BJ (cell line): ENCODE results near the gene DAP. TPM values are rescaled to one million over a fixed set of nuclear protein-coding genes. Genes with fewer than 3 reads are reported as not detected.
"Not testable (repeated sequence)": the region's sequence is repeated elsewhere in the genome, so short reads cannot be mapped to it uniquely, and the experiment has no call there.

Source experiments
- CTCF ChIA-PET: fragments of 350-600 bp; formaldehyde crosslinking; extraction: SDS; loops from one replicate; lab custom pipeline; 2021; ENCODE audit warnings: antibody characterized with exemption, inconsistent platforms; lab: Yijun Ruan, JAX
- POLR2A ChIA-PET: fragments of 300-600 bp; sonication (Branson Sonifier 250); formaldehyde crosslinking; extraction: SDS; loops from one replicate; lab custom pipeline; 2021; ENCODE audit warnings: antibody characterized with exemption; lab: Charles Lee
- DNase-seq: peaks from one replicate; pipeline ENCODE4 v3.0.0-alpha.2; 2011; ENCODE audit warnings: low read depth
- H3K27me3 ChIP-seq: 2 replicates; pipeline ENCODE4 v1.6.0; 2011; ENCODE audit warnings: low read length; ENCODE audit not compliant: control insufficient read depth, insufficient read depth
- H3K36me3 ChIP-seq: 2 replicates; pipeline ENCODE4 v1.5.1; 2011; ENCODE audit warnings: low read length; ENCODE audit not compliant: control insufficient read depth, insufficient read depth
- H3K4me3 ChIP-seq: 2 replicates; pipeline ENCODE4 v1.5.1; 2011; ENCODE audit warnings: low read depth, mild to moderate bottlenecking, control low read depth, low read length
- polyA plus RNA-seq: library from polyadenylated mRNA; depleted of rRNA; stranded (reverse); fragments of >200 nt; gene quantifications from 2 replicates; pipeline ENCODE4 v1.2.3, GENCODE V29; 2011
- TF ChIP-seq, protein P1 (sequence below): IDR thresholded peaks from 2 replicates; pipeline ENCODE4 v1.5.1; 2011; ENCODE audit warnings: low read depth, mild to moderate bottlenecking, control low read depth, inconsistent platforms, low read length, moderate library complexity; ENCODE audit not compliant: insufficient read depth

Gene DAP
- polyA plus RNA-seq, 1 experiment: 95.6 TPM

DNA sequence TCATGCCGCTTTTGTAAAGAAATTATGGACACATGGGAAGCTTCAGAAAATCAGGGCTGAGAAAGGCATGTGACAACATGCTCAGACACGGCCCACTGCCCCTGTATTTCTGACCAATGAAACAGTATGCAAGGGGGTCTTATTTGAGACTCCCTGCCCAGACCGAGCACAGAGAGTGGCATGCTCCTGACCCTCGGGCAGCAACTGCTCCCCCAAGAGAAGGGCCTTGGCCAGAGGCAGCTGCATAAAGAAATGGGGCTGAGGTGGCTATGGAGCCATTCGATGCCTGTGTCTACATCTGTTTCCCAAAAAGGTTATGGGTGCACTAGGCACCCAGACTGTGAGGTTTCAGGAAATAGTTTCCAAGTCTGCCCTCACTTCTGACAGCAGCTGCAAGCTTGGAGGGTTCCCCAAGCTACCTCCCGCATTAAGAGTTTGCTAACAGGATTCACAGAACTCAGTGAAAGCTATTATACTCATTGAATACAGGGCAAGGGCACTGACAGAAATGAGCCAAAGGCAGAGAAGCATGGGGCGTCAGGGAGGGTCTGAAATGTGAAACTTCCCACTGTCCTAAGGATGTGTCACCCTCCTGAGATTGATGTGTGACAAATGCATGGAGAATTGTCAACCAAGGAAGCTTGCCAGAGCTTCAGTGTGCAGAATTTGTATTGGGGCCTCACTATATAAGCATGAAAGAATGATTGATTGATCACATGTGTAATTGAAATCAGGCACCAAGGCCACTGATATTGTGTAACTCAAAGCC is 94.3 kb downstream of the DAP start:
- CTCF ChIA-PET: interaction anchor here (0.8 kb wide), 1 partner anchor 509 kb away, joined by 3 read pairs; no protein-coding TSS in a partner anchor
- TF ChIP-seq, protein P1, sequence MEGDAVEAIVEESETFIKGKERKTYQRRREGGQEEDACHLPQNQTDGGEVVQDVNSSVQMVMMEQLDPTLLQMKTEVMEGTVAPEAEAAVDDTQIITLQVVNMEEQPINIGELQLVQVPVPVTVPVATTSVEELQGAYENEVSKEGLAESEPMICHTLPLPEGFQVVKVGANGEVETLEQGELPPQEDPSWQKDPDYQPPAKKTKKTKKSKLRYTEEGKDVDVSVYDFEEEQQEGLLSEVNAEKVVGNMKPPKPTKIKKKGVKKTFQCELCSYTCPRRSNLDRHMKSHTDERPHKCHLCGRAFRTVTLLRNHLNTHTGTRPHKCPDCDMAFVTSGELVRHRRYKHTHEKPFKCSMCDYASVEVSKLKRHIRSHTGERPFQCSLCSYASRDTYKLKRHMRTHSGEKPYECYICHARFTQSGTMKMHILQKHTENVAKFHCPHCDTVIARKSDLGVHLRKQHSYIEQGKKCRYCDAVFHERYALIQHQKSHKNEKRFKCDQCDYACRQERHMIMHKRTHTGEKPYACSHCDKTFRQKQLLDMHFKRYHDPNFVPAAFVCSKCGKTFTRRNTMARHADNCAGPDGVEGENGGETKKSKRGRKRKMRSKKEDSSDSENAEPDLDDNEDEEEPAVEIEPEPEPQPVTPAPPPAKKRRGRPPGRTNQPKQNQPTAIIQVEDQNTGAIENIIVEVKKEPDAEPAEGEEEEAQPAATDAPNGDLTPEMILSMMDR: no peak
- no peak for DNase-seq
- no peak overlapping the region for H3K4me3 ChIP-seq
- no peaks in the 10 kb centered on the region for H3K36me3 ChIP-seq
- POLR2A ChIA-PET: no interaction called here
- H3K27me3 ChIP-seq: no peaks in the 10 kb centered on the region; the same call in 1 of the 2 replicates

DNA sequence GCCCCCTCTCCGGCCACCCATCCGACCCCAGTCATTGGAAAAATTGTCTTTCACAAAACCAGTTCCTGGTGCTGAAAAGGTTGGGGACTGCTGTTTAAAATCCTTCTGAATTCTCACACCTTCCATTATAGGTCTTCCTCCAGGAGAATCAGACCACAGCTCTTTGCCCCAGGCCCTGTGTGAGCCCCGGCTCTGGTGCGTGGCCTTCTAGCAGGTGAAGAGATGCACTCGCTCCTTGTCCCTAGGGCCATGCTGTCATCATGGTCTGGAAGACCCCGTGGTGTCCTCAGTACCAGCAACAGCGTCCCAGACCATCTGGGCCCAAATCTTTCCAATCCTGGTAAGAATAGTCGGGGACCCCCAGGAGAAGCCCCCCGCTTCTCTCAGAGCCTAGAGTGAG is 95.2 kb downstream of the DAP start:
- no peaks in the 10 kb centered on the region for H3K36me3 ChIP-seq
- ChIA-PET CTCF (no interaction called here), POLR2A (no interaction called here)
- no peak for DNase-seq
- H3K4me3 ChIP-seq: no peak overlapping the region
- TF ChIP-seq, protein P1: no peak
- peaks cover 2% of the 10 kb centered on the region; the same call in 1 of the 2 replicates for H3K27me3 ChIP-seq

DNA sequence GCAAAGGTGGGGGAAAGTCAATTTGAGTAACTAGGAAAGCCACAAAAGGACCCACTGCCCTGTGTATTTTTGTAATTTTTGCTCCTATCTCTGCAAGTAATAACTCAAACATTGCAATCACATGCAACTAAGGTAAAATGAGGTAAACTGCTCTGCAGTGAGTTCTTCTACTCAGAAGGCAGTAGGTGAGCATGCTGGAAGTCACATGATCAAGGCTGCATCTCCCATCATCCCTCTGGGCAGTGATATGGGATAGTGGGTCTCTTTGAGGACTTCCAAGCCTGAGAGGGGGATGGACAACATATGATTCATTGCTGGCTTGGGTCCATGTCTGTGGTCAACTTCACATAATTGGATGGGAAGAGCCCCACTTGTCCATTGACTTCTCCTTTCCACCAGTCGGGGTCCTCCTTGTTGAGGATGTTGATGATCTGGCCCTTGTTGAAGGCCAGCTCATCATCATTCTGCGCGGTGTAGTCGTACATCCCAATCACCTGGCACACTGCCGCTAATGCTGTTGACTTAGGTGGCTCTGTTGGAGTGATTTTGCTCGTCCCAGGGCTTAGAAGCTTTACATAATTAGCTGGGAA is 96.8 kb downstream of the DAP start:
- CTCF ChIA-PET: interaction anchor here (1.1 to 1.2 kb wide), 2 partner anchors 14 to 37 kb away, joined by 3 read pairs; no protein-coding TSS in a partner anchor
- DNase-seq: not testable (repeated sequence)

DNA sequence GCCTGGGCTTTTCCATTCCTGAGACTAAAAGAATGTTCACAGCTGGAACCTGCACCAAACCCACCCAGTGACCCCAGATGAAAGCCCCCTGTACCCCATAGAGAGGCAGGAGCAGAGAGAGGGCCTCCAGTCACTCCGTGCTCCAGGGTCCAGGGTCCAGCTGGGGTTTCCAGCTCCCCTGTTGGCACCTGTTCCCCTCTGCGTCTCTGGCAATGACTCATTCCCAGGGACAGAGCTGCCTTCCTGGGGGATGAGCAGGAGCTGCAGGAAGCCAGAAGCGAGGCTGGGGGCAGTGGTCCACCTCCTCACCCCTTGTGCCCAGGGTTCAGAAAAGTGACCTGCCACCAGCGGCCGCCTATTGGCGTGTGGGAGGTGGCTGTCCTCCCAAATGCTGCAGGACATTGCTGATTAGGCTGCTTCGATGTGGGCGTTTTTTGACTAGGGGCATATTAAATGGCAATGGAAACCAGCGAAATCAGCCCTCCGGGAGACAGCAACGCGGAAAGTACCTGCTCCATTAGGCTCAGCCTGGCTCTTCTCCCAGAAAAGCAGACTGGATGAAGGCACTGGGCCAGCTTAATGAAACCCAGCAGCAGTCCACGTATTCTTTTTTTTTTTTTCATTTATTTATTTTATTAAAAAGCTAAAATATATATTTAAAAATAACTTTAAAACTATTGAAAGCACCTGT is 97.4 kb downstream of the DAP start:
- no peak overlapping the region for H3K4me3 ChIP-seq
- peak; percentile 9 for DNase-seq
- no peaks in the 10 kb centered on the region for H3K36me3 ChIP-seq
- CTCF ChIA-PET: interaction anchor here (1.1 to 1.2 kb wide), 2 partner anchors 15 to 36 kb away, joined by 3 read pairs; no protein-coding TSS in a partner anchor
- POLR2A ChIA-PET: no interaction called here
- TF ChIP-seq, protein P1: no peak
- peaks cover 2% of the 10 kb centered on the region; the same call in 1 of the 2 replicates for H3K27me3 ChIP-seq

More for the DNA sequence above, 96.8 kb downstream of the DAP start:
- H3K4me3 ChIP-seq, H3K27me3 ChIP-seq, H3K36me3 ChIP-seq, POLR2A ChIA-PET: not testable (repeated sequence)

DNA sequence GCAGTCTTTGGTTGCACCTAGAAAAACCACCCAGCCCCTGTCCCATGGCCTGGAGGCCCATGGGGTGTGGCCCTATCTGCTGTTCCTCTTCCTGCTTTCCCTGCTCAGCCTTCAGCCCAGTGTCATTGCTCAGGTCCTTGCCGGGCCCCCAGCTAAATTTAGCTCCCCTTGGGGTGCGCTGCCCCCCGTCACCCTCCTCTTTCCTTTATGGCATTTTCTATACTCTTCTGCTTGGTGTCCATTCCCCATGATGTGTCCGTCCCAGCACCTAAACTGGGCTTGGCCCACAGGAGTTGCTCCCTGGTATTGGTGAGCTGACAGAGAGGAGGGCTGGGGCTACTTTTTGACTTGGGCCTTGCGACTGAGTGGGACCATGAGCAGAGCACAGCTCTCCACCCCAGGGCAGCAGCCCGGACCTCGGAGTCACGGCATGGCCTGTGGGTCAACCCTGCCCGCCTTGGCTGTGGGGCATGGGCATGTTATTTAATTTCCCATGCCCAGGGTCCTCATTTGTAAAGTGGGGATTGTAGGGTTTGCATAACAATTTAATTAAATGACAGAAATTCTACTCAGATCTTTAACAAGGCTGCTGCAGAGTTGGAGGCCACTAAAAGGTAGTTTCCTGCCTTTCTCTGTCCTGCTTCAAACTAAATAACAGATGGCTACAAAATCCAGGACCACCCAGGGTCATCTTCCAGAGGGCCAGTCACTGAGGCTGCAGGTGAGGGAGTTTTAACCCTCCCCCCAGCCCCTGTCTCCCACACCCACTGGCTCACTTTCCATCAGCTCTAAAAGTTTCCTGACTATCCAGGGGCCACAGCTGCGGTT is 98.2 kb downstream of the DAP start:
- CTCF ChIA-PET: interaction anchor here (0.5 to 1.1 kb wide), 2 partner anchors 16 to 35 kb away, joined by 3 read pairs; no protein-coding TSS in a partner anchor
- TF ChIP-seq, protein P1: no peak
- Histone ChIP-seq H3K4me3 (no peak overlapping the region), H3K36me3 (no peaks in the 10 kb centered on the region), H3K27me3 (peaks cover 2% of the 10 kb centered on the region; the same call in 1 of the 2 replicates)
- POLR2A ChIA-PET: no interaction called here
- no peak for DNase-seq
